ENCODE measurements around the gene WNK2.

Gene WNK2

DNA sequence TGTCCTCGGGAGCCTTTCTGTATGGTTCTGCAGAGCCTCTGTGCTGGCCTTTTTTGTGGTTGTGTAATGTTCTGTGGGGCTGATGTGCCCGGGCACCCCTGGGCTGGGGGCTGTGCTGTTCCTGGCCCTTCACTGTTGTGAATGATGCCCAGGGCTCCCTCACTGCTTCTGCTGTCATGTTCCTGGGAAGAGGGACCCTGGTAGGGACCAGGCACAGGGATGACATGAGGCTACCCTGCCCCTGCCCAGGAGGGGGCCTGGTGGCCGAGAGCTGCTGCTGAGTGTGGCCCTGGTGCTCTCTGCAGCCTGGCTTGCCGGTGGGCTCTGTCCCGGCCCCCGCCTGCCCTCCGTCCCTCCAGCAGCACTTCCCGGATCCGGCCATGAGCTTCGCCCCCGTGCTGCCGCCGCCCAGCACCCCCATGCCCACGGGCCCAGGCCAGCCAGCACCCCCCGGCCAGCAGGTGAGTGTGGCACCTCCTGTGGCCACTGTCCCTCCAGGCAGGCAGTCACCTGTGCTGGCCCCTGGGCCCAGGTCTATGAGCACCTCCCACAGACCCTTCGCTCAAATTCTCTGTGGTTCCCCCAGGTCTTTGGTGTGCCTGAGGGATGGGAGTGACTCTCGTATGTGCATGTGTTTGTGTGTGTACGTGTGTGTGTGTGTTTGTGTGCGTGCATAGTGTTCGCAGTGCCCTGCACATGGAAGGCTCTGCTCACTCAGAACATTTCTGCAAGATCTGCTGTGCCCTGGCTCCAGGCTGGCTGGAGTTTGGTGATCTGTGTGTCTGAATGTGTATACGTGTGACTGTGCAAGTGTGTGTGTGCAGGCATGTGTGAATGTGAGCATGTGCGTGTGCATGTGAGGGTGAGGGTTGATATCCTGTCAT, 72.3 kb downstream of the WNK2 start:
- ChIA-PET CTCF (interaction anchor here (1.1 kb wide), 1 partner anchor 95 kb away, joined by 3 read pairs; no protein-coding TSS in a partner anchor), POLR2A (ENCODE audit: low non-redundant PET) (no interaction called here)
- no peak overlapping the region for H3K27ac ChIP-seq
- TF ChIP-seq CTCF (conservative IDR thresholded peaks at IDR 0.05; ENCODE audit: low read depth), result no peak
- no peak for DNase-seq (ENCODE audit: low spot score)

- H3K27ac ChIP-seq, result no peak overlapping the region
- no peak for DNase-seq (ENCODE audit: low spot score)
- ChIA-PET POLR2A (ENCODE audit: low non-redundant PET) (no interaction called here), CTCF (interaction anchor here (1.1 kb wide), 1 partner anchor 30 kb away, joined by 4 read pairs; no protein-coding TSS in a partner anchor)
- TF ChIP-seq CTCF (conservative IDR thresholded peaks at IDR 0.05; ENCODE audit: low read depth), result no peak
Measured at GRCh38 chr9:93256878-93257807, 73.2 kb downstream of the WNK2 start.

GRCh38 chr9:93257808-93258331, 73.9 kb downstream of the WNK2 start:
- no peak overlapping the region for H3K27ac ChIP-seq
- ChIA-PET POLR2A (ENCODE audit: low non-redundant PET) (no interaction called here), CTCF (interaction anchor here (1.1 kb wide), 1 partner anchor 31 kb away, joined by 4 read pairs; no protein-coding TSS in a partner anchor)
- TF ChIP-seq CTCF (conservative IDR thresholded peaks at IDR 0.05; ENCODE audit: low read depth), result no peak
- DNase-seq (ENCODE audit: low spot score), result peak; percentile 66

DNA sequence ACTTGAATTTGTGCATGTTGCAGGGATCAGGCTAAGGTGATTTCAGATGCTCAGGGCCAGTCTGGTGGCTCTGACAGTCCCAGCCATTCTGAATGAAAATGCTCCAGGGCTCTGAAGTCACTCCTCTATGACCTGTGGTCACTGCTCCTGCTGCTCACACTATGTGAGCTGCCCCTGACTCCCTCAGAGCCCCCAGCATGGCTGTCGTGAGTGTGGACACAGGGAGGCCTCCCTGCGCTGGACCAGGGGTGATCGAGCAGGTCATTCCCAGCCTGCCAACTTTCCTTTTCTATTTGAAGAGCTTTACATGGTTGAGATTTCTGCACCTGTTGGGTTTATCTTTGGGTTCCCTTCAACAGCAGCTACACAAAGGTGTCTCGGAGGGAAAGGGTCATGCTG, 74.5 kb downstream of the WNK2 start:
- TF ChIP-seq CTCF (conservative IDR thresholded peaks at IDR 0.05; ENCODE audit: low read depth), result no peak
- POLR2A ChIA-PET (ENCODE audit: low non-redundant PET), result no interaction called here
- no peak overlapping the region for H3K27ac ChIP-seq
- no peak for DNase-seq (ENCODE audit: low spot score)
- CTCF ChIA-PET, result no interaction called here

- no peak for TF ChIP-seq CTCF (conservative IDR thresholded peaks at IDR 0.05; ENCODE audit: low read depth)
- ChIA-PET POLR2A (ENCODE audit: low non-redundant PET) (no interaction called here), CTCF (no interaction called here)
- no peak for DNase-seq (ENCODE audit: low spot score)
- no peak overlapping the region for H3K27ac ChIP-seq
Measured at GRCh38 chr9:93258818-93259489, 75.0 kb downstream of the WNK2 start.

All from RWPE1 (cell line).